CD4-positive, alpha-beta memory T cell (primary cell): ENCODE results near the gene INPP1. TPM values are rescaled to one million over a fixed set of nuclear protein-coding genes. Genes with fewer than 3 reads are reported as not detected.

ENCODE experiments used
- CTCF ChIA-PET: fragments of 350-600 bp; sonication (Branson Sonifier 250); formaldehyde crosslinking; loops from one replicate; lab custom pipeline; 2021; ENCODE audit warnings: inconsistent platforms; ENCODE audit not compliant: partially characterized antibody; lab: Charles Lee
- POLR2A ChIA-PET: fragments of 350-600 bp; sonication (Branson Sonifier 250); formaldehyde crosslinking; loops from one replicate; lab custom pipeline; 2021; ENCODE audit not compliant: partially characterized antibody; lab: Charles Lee
- DNase-seq, 5 donors: peaks; one replicate each; pipeline versions ENCODE4 v3.0.0 to v3.0.0-alpha.2; 2020 to 2022; ENCODE audit warnings: mixed read lengths in 1 of 5
- H3K27ac ChIP-seq: one replicate; pipeline ENCODE4 v1.7.0; 2013; ENCODE audit warnings: low read depth, low read length
- H3K27me3 ChIP-seq: 2 replicates; pipeline ENCODE4 v1.7.0; 2013; ENCODE audit warnings: mild to moderate bottlenecking, low read length, moderate library complexity; ENCODE audit not compliant: insufficient read depth
- H3K36me3 ChIP-seq: 2 replicates; pipeline ENCODE4 v1.7.0; 2013; ENCODE audit warnings: mild to moderate bottlenecking, low read length, moderate library complexity; ENCODE audit not compliant: insufficient read depth
- H3K4me1 ChIP-seq: 2 replicates; pipeline ENCODE4 v1.7.0; 2013; ENCODE audit warnings: mild to moderate bottlenecking, low read length, moderate library complexity; ENCODE audit not compliant: insufficient read depth
- H3K4me3 ChIP-seq, 2 donors: one replicate each; pipeline ENCODE4 v1.7.0; 2013; ENCODE audit warnings: low read length in 2 of 2, mild to moderate bottlenecking in 1 of 2
- H3K9me3 ChIP-seq, 2 donors: one replicate each; pipeline ENCODE4 v1.7.0; 2013; ENCODE audit warnings: low read length in 2 of 2, control low read depth in 1 of 2; ENCODE audit not compliant: control insufficient read depth in 1 of 2
- H3K27ac Mint-ChIP-seq, 7 donors: one replicate each; pipeline ENCODE4 v1.8.0; 2020 to 2021; ENCODE audit warnings: mixed read lengths in 7 of 7, mild to moderate bottlenecking in 6 of 7, inconsistent platforms in 3 of 7, moderate library complexity in 3 of 7
- H3K27me3 Mint-ChIP-seq, 2 donors: one replicate each; pipeline ENCODE4 v1.8.0; 2020 to 2021; ENCODE audit warnings: mixed read lengths in 2 of 2
- H3K36me3 Mint-ChIP-seq, 2 donors: one replicate each; pipeline ENCODE4 v1.8.0; 2020 to 2021; ENCODE audit warnings: mixed read lengths in 2 of 2, inconsistent platforms in 1 of 2, mild to moderate bottlenecking in 1 of 2
- H3K4me1 Mint-ChIP-seq, 4 donors: one replicate each; pipeline ENCODE4 v1.8.0; 2020 to 2021; ENCODE audit warnings: mixed read lengths in 4 of 4, mild to moderate bottlenecking in 1 of 4
- H3K4me3 Mint-ChIP-seq, 8 donors: one replicate each; pipeline ENCODE4 v1.8.0; 2020 to 2021; ENCODE audit warnings: mixed read lengths in 8 of 8, mild to moderate bottlenecking in 7 of 8, moderate library complexity in 6 of 8, inconsistent platforms in 3 of 8
- H3K9me3 Mint-ChIP-seq, 8 donors: one replicate each; pipeline ENCODE4 v1.8.0; 2020 to 2021; ENCODE audit warnings: mixed read lengths in 8 of 8, mild to moderate bottlenecking in 5 of 8, inconsistent platforms in 3 of 8, moderate library complexity in 1 of 8
- intact Hi-C: fragments of 100-400 bp; cut with micrococcal nuclease; formaldehyde crosslinking; loops from one replicate; pipeline ENCODE4 v1.15.1; 2023
- polyA plus RNA-seq, 2 donors: library from polyadenylated mRNA; unstranded; fragments of 300-500 nt; fragmentation: Illumina TruSeq; gene quantifications; one replicate each; pipeline ENCODE4 v1.2.3, GENCODE V29; 2021
- total RNA-seq, 2 experiments: library from RNA; stranded (reverse); gene quantifications; one replicate each; pipeline ENCODE4 v1.2.3, GENCODE V29; 2021

Gene INPP1
- total and polyA plus RNA-seq, 4 experiments from 2014 or later: 3.1 to 3.7 (median 3.3) TPM

DNA sequence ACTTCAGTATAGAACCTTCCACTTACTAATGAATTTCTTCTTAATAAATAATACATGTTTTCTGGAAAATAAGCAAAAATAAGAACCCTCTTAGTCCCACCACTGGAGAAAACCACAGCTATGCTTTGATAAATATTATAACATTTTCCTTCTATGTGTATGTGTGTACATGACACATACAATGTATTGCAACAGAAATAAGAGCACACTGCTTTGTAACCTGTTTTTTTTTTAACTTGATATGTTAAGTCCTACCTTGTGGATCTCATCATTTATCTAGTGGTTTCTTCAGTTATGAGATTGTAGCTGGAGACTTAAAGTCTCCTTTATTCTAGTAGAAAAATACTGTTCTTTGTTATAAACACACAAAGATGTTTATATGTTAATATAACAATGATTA, 17.2 kb downstream of the INPP1 start:
- ChIA-PET POLR2A (interaction anchor here (0.6 to 2.9 kb wide), 5 partner anchors 10 to 214 kb away, joined by 3 to 14 read pairs (median 3); partner anchors contain the start of genes HIBCH and INPP1), CTCF (interaction anchor here (0.7 to 2.2 kb wide), 6 partner anchors 10 to 490 kb away, joined by 3 to 13 read pairs (median 4); partner anchors contain the start of gene HIBCH)
- peak overlapping the region; percentile 90 to 97 (median 94) for H3K4me3 Mint-ChIP-seq
- H3K27ac Mint-ChIP-seq: peak overlapping the region; percentile 85 to 99 (median 94)
- no peaks in the 10 kb centered on the region for H3K27me3 Mint-ChIP-seq
- H3K4me1 Mint-ChIP-seq: peaks cover 14 to 36% (median 26%) of the 10 kb centered on the region in 4 donors
- Histone ChIP-seq H3K4me1 (peaks cover 27% of the 10 kb centered on the region), H3K27me3 (no peaks in the 10 kb centered on the region), H3K36me3 (no peaks in the 10 kb centered on the region), H3K9me3 (no peaks in the 10 kb centered on the region), H3K27ac (peak overlapping the region; percentile 47), H3K4me3 (peak overlapping the region; percentile 49 to 66)
- no peak for DNase-seq
- intact Hi-C loops: no loop called here
- H3K9me3 Mint-ChIP-seq: no peaks in the 10 kb centered on the region
- peaks cover 4 to 10% of the 10 kb centered on the region in 2 donors for H3K36me3 Mint-ChIP-seq

GRCh38 chr2:190360965-190361364, 17.6 kb downstream of the INPP1 start:
- Histone ChIP-seq H3K27ac (no peak overlapping the region), H3K9me3 (no peaks in the 10 kb centered on the region), H3K4me3 (no peak overlapping the region), H3K36me3 (no peaks in the 10 kb centered on the region), H3K27me3 (no peaks in the 10 kb centered on the region), H3K4me1 (peaks cover 27% of the 10 kb centered on the region)
- peaks cover 4 to 10% of the 10 kb centered on the region in 2 donors for H3K36me3 Mint-ChIP-seq
- DNase-seq: no peak
- peaks cover 14 to 36% (median 26%) of the 10 kb centered on the region in 4 donors for H3K4me1 Mint-ChIP-seq
- intact Hi-C loops: no loop called here
- POLR2A ChIA-PET: interaction anchor here (1.8 to 2.9 kb wide), 2 partner anchors 17 to 41 kb away, joined by 14 read pairs; partner anchors contain the start of genes HIBCH and INPP1
- peak overlapping the region in 2 of 8 donors; percentile 92 to 93 for H3K4me3 Mint-ChIP-seq
- H3K27me3 Mint-ChIP-seq: no peaks in the 10 kb centered on the region
- H3K27ac Mint-ChIP-seq: peak overlapping the region in 1 of 7 donors; percentile 85
- CTCF ChIA-PET: interaction anchor here (0.8 to 2.2 kb wide), 5 partner anchors 8 to 41 kb away, joined by 3 to 13 read pairs (median 3); partner anchors contain the start of gene HIBCH
- no peaks in the 10 kb centered on the region for H3K9me3 Mint-ChIP-seq

GRCh38 chr2:190361572-190361971, 18.2 kb downstream of the INPP1 start:
- intact Hi-C loops: no loop called here
- CTCF ChIA-PET: interaction anchor here (0.8 to 1.1 kb wide), 2 partner anchors 8 to 9 kb away, joined by 3 read pairs; no protein-coding TSS in a partner anchor

GRCh38 chr2:190362894-190363293, 19.5 kb downstream of the INPP1 start:
- intact Hi-C loops: no loop called here
- peak overlapping the region in 1 of 8 donors; percentile 3 for H3K4me3 Mint-ChIP-seq
- H3K4me3 ChIP-seq: no peak overlapping the region
- H3K36me3 Mint-ChIP-seq: peaks cover 10 to 15% of the 10 kb centered on the region in 2 donors
- ChIA-PET POLR2A (interaction anchor here (1.3 kb wide), 1 partner anchor 171 kb away, joined by 3 read pairs; no protein-coding TSS in a partner anchor), CTCF (no interaction called here)
- H3K27me3 Mint-ChIP-seq: no peaks in the 10 kb centered on the region
- H3K4me1 Mint-ChIP-seq: peaks cover 14 to 36% (median 26%) of the 10 kb centered on the region in 4 donors
- no peaks in the 10 kb centered on the region for H3K36me3 ChIP-seq
- H3K27ac ChIP-seq: no peak overlapping the region
- H3K9me3 Mint-ChIP-seq: no peaks in the 10 kb centered on the region
- no peak for DNase-seq
- no peaks in the 10 kb centered on the region for H3K9me3 ChIP-seq
- H3K27me3 ChIP-seq: no peaks in the 10 kb centered on the region
- H3K4me1 ChIP-seq: peaks cover 27% of the 10 kb centered on the region
- no peak overlapping the region for H3K27ac Mint-ChIP-seq

More at GRCh38 chr2:190361572-190361971, 18.2 kb downstream of the INPP1 start:
- Mint-ChIP-seq H3K4me3 (peak overlapping the region in 2 of 8 donors; percentile 1 to 4), H3K9me3 (no peaks in the 10 kb centered on the region), H3K36me3 (peaks cover 4 to 10% of the 10 kb centered on the region in 2 donors), H3K27ac (no peak overlapping the region), H3K4me1 (peaks cover 14 to 36% (median 26%) of the 10 kb centered on the region in 4 donors), H3K27me3 (no peaks in the 10 kb centered on the region)
- no peak for DNase-seq
- POLR2A ChIA-PET: interaction anchor here (0.8 to 1.3 kb wide), 2 partner anchors 53 to 172 kb away, joined by 3 read pairs; no protein-coding TSS in a partner anchor
- H3K4me3 ChIP-seq: no peak overlapping the region
- no peaks in the 10 kb centered on the region for H3K36me3 ChIP-seq
- H3K9me3 ChIP-seq: no peaks in the 10 kb centered on the region
- H3K4me1 ChIP-seq: peaks cover 27% of the 10 kb centered on the region
- H3K27me3 ChIP-seq: no peaks in the 10 kb centered on the region
- no peak overlapping the region for H3K27ac ChIP-seq

- Mint-ChIP-seq H3K27ac (no peak overlapping the region), H3K9me3 (no peaks in the 10 kb centered on the region), H3K36me3 (peaks cover 26 to 33% of the 10 kb centered on the region in 2 donors), H3K27me3 (no peaks in the 10 kb centered on the region), H3K4me3 (no peak overlapping the region), H3K4me1 (peaks cover 5 to 20% (median 10%) of the 10 kb centered on the region in 4 donors)
- POLR2A ChIA-PET: no interaction called here
- DNase-seq: no peak
- intact Hi-C loops: no loop called here
- H3K4me1 ChIP-seq: peaks cover 16% of the 10 kb centered on the region
- H3K9me3 ChIP-seq: no peaks in the 10 kb centered on the region
- CTCF ChIA-PET: no interaction called here
- no peak overlapping the region for H3K4me3 ChIP-seq
- H3K36me3 ChIP-seq: peaks cover 9% of the 10 kb centered on the region
- H3K27ac ChIP-seq: no peak overlapping the region
- no peaks in the 10 kb centered on the region for H3K27me3 ChIP-seq
Measured at GRCh38 chr2:190365499-190366204, 22.3 kb downstream of the INPP1 start.

GRCh38 chr2:190366248-190366753, 22.9 kb downstream of the INPP1 start:
- Histone ChIP-seq H3K27me3 (no peaks in the 10 kb centered on the region), H3K4me3 (no peak overlapping the region), H3K27ac (no peak overlapping the region), H3K36me3 (peaks cover 13% of the 10 kb centered on the region), H3K9me3 (no peaks in the 10 kb centered on the region), H3K4me1 (peaks cover 10% of the 10 kb centered on the region)
- POLR2A ChIA-PET: no interaction called here
- intact Hi-C loops: no loop called here
- Mint-ChIP-seq H3K27me3 (no peaks in the 10 kb centered on the region), H3K36me3 (peaks cover 31 to 36% of the 10 kb centered on the region in 2 donors), H3K4me3 (no peak overlapping the region), H3K4me1 (peaks cover 3 to 16% (median 7%) of the 10 kb centered on the region in 4 donors), H3K9me3 (no peaks in the 10 kb centered on the region), H3K27ac (no peak overlapping the region)
- no peak for DNase-seq
- CTCF ChIA-PET: no interaction called here

DNA sequence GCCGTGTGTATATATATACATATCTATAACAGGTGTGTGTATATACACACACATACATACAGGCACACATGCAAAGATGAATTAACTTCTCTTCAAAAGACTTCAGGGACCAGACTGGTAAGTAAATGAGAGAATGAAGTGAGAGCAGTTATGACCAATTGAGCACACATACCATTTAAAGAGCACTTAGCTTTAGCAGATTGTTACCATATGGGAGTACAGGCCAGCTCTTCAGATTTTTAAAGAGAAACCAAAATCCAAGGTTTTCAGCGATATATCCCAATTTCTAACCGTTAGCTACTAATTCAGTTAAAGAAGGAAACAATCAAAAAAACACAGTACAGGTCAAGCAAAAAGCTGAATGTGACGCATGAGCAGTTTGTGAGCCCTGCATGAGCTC, 23.7 kb downstream of the INPP1 start:
- intact Hi-C loops: no loop called here
- Mint-ChIP-seq H3K27ac (peak overlapping the region in 1 of 7 donors; percentile 16), H3K27me3 (no peaks in the 10 kb centered on the region), H3K9me3 (no peaks in the 10 kb centered on the region), H3K4me1 (peaks cover 1 to 13% (median 4%) of the 10 kb centered on the region in 4 donors), H3K36me3 (peaks cover 31 to 36% of the 10 kb centered on the region in 2 donors), H3K4me3 (no peak overlapping the region)
- CTCF ChIA-PET: interaction anchor here (0.8 to 1.5 kb wide), 9 partner anchors 8 to 706 kb away, joined by 3 to 8 read pairs (median 3); no protein-coding TSS in a partner anchor
- Histone ChIP-seq H3K9me3 (no peaks in the 10 kb centered on the region), H3K27me3 (no peaks in the 10 kb centered on the region), H3K4me3 (no peak overlapping the region), H3K36me3 (peaks cover 13% of the 10 kb centered on the region), H3K27ac (no peak overlapping the region), H3K4me1 (peaks cover 2% of the 10 kb centered on the region)
- POLR2A ChIA-PET: no interaction called here
- DNase-seq: no peak
